Measurements from ENCODE around the gene MASP2. TPM values are rescaled to one million over a fixed set of nuclear protein-coding genes. Genes with fewer than 3 reads are reported as not detected.
"Not testable (repeated sequence)": the region's sequence is repeated elsewhere in the genome, so short reads cannot be mapped to it uniquely, and the experiment has no call there.

Gene MASP2
- total RNA-seq (2014; rRNA removed; shearing (Covaris generic)): not detected in 2 replicates
- total RNA-seq (2022): 0.38 and 0.55 TPM in 2 replicates
- percentile 15 among the genes with signal in this experiment for Bru-seq, nascent RNA
- BruChase-seq, experiment 1, labeled RNA remaining after a 6-hour chase: percentile 34 among the genes with signal in this experiment
- BruChase-seq, experiment 2, labeled RNA remaining after a 2-hour chase: percentile 30 among the genes with signal in this experiment
- long read RNA-seq, partial matches to known transcripts: 0 of 3 reads
- long read RNA-seq, other reads (novel, unspliced or antisense): 3 of 3 reads

DNA sequence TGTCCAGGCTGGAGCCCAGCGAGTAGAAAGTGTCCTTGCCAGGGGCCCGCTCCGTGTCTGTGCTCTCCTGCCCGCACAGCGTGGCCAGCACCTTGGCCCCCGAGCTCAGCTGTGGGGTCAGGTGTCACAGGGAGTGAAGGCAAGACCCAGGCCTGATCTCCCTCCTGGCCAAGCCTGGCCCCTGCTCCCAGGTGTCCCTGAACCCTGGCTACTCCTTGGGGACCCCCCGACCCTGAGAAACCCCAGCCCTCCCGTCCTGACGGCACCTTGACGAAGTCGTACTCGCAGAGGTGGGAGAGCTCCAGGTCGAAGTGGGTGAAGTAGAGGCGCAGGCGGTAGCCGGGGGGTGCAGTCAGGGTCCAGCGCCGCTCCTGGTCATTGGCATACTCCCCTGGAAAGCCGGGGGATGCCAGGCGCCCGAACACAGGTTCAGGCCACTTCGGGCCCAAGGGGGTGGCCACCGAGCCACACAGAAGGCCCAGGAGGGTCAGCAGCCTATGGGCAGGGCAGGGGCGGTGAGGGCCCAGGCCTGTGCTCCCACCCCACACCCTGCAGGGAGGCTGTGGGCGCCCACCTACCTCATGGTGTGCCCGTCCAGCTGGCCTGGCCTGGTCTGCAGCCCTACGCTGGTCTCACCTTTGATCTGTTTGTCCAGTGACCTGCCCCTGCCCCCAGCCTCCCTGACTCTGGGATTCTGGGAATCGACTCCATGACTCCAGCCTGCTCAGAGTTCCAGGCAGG lies at the start of gene MASP2:
Gene MASP2, minus strand, starts transcription at position 615 of the 741 bp plus-strand sequence. Its CDS starts 32 bp downstream, at position 583.
- H3K4me2 ChIP-seq (ENCODE audit: low read length): no peak within 1 kb of the TSS
- no peak within 1 kb of the TSS for H2AFZ ChIP-seq (ENCODE audit: low read length)
- intact Hi-C loops (cut with micrococcal nuclease; ENCODE audit: unreplicated experiment): no loop called here
- H3K9me2 ChIP-seq (ENCODE audit: insufficient read depth, low read length): no peaks in the 10 kb centered on the region
- no peaks in the 10 kb centered on the region for H3K9me3 ChIP-seq (ENCODE audit: low read length)
- H4K20me1 ChIP-seq (ENCODE audit: insufficient read depth, low read length): no peaks in the 10 kb centered on the region
- POLR2A ChIA-PET: no interaction called here
- TF ChIP-seq EZH2phosphoT487 (IDR thresholded peaks at IDR 0.05; ENCODE audit: borderline replicate concordance, low read depth, low read length): no peak
- TF ChIP-seq, protein P1, sequence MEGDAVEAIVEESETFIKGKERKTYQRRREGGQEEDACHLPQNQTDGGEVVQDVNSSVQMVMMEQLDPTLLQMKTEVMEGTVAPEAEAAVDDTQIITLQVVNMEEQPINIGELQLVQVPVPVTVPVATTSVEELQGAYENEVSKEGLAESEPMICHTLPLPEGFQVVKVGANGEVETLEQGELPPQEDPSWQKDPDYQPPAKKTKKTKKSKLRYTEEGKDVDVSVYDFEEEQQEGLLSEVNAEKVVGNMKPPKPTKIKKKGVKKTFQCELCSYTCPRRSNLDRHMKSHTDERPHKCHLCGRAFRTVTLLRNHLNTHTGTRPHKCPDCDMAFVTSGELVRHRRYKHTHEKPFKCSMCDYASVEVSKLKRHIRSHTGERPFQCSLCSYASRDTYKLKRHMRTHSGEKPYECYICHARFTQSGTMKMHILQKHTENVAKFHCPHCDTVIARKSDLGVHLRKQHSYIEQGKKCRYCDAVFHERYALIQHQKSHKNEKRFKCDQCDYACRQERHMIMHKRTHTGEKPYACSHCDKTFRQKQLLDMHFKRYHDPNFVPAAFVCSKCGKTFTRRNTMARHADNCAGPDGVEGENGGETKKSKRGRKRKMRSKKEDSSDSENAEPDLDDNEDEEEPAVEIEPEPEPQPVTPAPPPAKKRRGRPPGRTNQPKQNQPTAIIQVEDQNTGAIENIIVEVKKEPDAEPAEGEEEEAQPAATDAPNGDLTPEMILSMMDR (conservative IDR thresholded peaks at IDR 0.05; ENCODE audit: low read length): no peak
- DNase-seq (ENCODE audit: low spot score): no peak
- BruUV-seq (replicated peaks): no TSS peak
- H3K4me1 ChIP-seq (ENCODE audit: insufficient read depth, low read length, poor library complexity, severe bottlenecking): peaks cover 7% of the 10 kb centered on the region
- no peak within 1 kb of the TSS for H3K27ac ChIP-seq (ENCODE audit: low read depth, low read length, poor library complexity, severe bottlenecking)
- CTCF ChIA-PET (ENCODE audit: unreplicated experiment): no interaction called here
- no peaks in the 10 kb centered on the region for H3K79me2 ChIP-seq (ENCODE audit: insufficient read depth, low read depth, low read length)
- no peaks in the 10 kb centered on the region for H3K36me3 ChIP-seq (ENCODE audit: insufficient read depth, low read length)
- no peak within 1 kb of the TSS for H3K4me3 ChIP-seq (ENCODE audit: low read depth, low read length, poor library complexity, severe bottlenecking)

DNA sequence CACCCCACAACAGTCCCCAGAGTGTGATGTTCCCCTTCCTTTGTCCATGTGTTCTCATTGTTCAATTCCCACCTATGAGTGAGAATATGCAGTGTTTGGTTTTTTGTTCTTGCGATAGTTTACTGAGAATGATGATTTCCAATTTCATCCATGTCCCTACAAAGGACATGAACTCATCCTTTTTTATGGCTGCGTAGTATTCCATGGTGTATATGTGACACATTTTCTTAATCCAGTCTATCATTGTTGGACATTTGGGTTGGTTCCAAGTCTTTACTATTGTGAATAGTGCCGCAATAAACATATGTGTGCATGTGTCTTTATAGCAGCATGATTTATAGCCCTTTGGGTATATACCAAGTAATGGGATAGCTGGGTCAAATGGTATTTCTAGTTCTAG lies 36.7 kb upstream of the MASP2 start:
- H4K20me1 ChIP-seq (ENCODE audit: insufficient read depth, low read length); CTCF ChIA-PET (ENCODE audit: unreplicated experiment); H3K4me1 ChIP-seq (ENCODE audit: insufficient read depth, low read length, poor library complexity, severe bottlenecking); H3K4me2 ChIP-seq (ENCODE audit: low read length); H3K27ac ChIP-seq (ENCODE audit: low read depth, low read length, poor library complexity, severe bottlenecking); intact Hi-C loops (cut with micrococcal nuclease; ENCODE audit: unreplicated experiment); H3K79me2 ChIP-seq (ENCODE audit: insufficient read depth, low read depth, low read length); H3K4me3 ChIP-seq (ENCODE audit: low read depth, low read length, poor library complexity, severe bottlenecking); POLR2A ChIA-PET; H3K9me2 ChIP-seq (ENCODE audit: insufficient read depth, low read length); BruUV-seq (replicated peaks); DNase-seq (ENCODE audit: low spot score); H2AFZ ChIP-seq (ENCODE audit: low read length); H3K9me3 ChIP-seq (ENCODE audit: low read length): not testable (repeated sequence)
- peaks cover 66% of the 10 kb centered on the region for H3K36me3 ChIP-seq (ENCODE audit: insufficient read depth, low read length)

DNA sequence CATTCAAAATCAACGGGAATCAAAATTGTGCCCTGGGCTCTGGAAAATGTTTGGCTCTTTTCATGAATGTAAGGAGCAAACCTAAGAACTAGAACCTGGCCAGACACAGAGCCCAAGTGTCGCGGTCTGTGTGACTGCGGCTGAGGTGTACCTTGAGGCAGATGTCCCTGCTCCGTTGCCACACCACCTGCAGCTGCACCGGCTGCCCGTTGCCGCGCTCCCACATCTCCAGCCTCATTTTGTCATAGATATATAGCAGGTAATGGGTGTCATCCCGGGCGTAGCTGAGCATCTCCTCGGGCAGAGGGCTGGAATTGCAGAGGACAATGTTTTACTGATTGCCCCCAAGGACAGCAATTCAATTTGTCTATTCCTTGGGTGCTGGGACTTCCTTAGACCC lies 33.9 kb upstream of the MASP2 start:
- intact Hi-C loops (cut with micrococcal nuclease; ENCODE audit: unreplicated experiment): no loop called here
- no peaks in the 10 kb centered on the region for H3K9me3 ChIP-seq (ENCODE audit: low read length)
- H4K20me1 ChIP-seq (ENCODE audit: insufficient read depth, low read length): no peaks in the 10 kb centered on the region
- ChIA-PET POLR2A (interaction anchor here (0.7 kb wide), 1 partner anchor 21 kb away, joined by 3 read pairs; no protein-coding TSS in a partner anchor), CTCF (ENCODE audit: unreplicated experiment) (no interaction called here)
- BruUV-seq (replicated peaks): no TSS peak
- no peak overlapping the region for H2AFZ ChIP-seq (ENCODE audit: low read length)
- no peaks in the 10 kb centered on the region for H3K4me1 ChIP-seq (ENCODE audit: insufficient read depth, low read length, poor library complexity, severe bottlenecking)
- H3K9me2 ChIP-seq (ENCODE audit: insufficient read depth, low read length): no peaks in the 10 kb centered on the region
- H3K4me2 ChIP-seq (ENCODE audit: low read length): no peak overlapping the region
- peaks cover 68% of the 10 kb centered on the region for H3K36me3 ChIP-seq (ENCODE audit: insufficient read depth, low read length)
- no peak overlapping the region for H3K4me3 ChIP-seq (ENCODE audit: low read depth, low read length, poor library complexity, severe bottlenecking)
- DNase-seq (ENCODE audit: low spot score): no peak
- no peak overlapping the region for H3K27ac ChIP-seq (ENCODE audit: low read depth, low read length, poor library complexity, severe bottlenecking)
- TF ChIP-seq EZH2phosphoT487 (IDR thresholded peaks at IDR 0.05; ENCODE audit: borderline replicate concordance, low read depth, low read length): no peak
- TF ChIP-seq, protein P1 (conservative IDR thresholded peaks at IDR 0.05; ENCODE audit: low read length): no peak
- no peaks in the 10 kb centered on the region for H3K79me2 ChIP-seq (ENCODE audit: insufficient read depth, low read depth, low read length)
